ENCODE results near the gene TTYH3.

Gene TTYH3

DNA sequence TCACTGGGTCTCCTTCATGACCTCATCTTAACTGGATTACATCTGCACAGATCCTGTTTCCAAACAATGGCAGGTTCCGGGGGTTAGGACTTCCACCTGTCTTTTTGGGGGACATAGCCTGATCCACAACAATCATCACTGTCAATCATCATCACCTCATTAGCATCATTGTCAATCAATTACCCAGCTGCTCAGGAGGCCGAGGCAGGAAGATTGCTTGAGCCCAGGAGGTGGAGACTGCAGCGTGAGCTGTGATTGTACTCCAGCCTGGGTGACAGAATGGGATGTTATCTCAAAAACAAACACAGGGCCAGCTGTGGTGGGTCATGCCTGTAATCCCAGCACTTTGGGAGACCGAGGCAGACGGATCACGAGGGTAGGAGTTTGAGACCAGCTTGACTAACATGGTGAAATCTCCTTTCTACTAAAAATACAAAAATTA is 74.9 kb downstream of the TTYH3 start:
- Histone ChIP-seq H3K9me2 (replicated peaks; ENCODE audit: control insufficient read depth, low read length) (no peaks in the 10 kb centered on the region), H3K4me2 (ENCODE audit: low read length) (no peak overlapping the region)

DNA sequence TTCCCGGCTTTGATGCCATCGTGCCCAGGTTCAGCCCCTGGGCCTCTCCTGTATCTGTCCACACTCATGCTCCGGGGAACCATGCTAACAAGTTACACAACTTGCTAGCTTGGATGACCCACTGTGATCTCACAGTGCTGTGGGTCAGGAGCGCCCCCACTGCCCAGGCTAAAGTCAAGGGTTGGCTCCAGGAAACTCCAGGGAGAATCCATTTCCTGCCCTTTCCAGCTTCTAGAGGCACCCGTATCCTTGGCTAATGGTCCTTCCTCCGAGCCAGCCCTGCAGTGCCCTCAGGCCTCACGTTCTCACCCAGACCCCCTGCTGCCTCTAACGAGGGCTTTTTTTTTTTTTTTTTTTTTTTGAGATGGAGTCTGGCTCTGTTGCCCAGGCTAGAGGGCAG is 75.7 kb downstream of the TTYH3 start:
- TF ChIP-seq EZH2phosphoT487 (IDR thresholded peaks at IDR 0.05; ENCODE audit: borderline replicate concordance, low read length), result no peak
- TF ChIP-seq, protein P1, sequence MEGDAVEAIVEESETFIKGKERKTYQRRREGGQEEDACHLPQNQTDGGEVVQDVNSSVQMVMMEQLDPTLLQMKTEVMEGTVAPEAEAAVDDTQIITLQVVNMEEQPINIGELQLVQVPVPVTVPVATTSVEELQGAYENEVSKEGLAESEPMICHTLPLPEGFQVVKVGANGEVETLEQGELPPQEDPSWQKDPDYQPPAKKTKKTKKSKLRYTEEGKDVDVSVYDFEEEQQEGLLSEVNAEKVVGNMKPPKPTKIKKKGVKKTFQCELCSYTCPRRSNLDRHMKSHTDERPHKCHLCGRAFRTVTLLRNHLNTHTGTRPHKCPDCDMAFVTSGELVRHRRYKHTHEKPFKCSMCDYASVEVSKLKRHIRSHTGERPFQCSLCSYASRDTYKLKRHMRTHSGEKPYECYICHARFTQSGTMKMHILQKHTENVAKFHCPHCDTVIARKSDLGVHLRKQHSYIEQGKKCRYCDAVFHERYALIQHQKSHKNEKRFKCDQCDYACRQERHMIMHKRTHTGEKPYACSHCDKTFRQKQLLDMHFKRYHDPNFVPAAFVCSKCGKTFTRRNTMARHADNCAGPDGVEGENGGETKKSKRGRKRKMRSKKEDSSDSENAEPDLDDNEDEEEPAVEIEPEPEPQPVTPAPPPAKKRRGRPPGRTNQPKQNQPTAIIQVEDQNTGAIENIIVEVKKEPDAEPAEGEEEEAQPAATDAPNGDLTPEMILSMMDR (IDR thresholded peaks at IDR 0.05; ENCODE audit: low read depth, low read length, poor library complexity, severe bottlenecking), result no peak
- H3K9me2 ChIP-seq (replicated peaks; ENCODE audit: control insufficient read depth, low read length), result no peaks in the 10 kb centered on the region
- H3K79me2 ChIP-seq (ENCODE audit: control insufficient read depth, low read length), result no peaks in the 10 kb centered on the region
- H3K4me3 ChIP-seq (ENCODE audit: low read length), result no peak overlapping the region
- peaks cover 6% of the 10 kb centered on the region for H3F3A ChIP-seq (ENCODE audit: control insufficient read depth, insufficient read depth)
- no peaks in the 10 kb centered on the region for H3K36me3 ChIP-seq (ENCODE audit: control insufficient read depth, low read length)
- no peak overlapping the region for H3K27ac ChIP-seq (ENCODE audit: low read depth, low read length)
- peaks cover 34% of the 10 kb centered on the region for H3K4me1 ChIP-seq (ENCODE audit: control insufficient read depth, low read length)
- H3K9me3 ChIP-seq (ENCODE audit: control insufficient read depth, insufficient read depth, low read length), result no peaks in the 10 kb centered on the region
- no peaks in the 10 kb centered on the region for H3K27me3 ChIP-seq (ENCODE audit: control insufficient read depth, low read length)
- H3K4me2 ChIP-seq (ENCODE audit: low read length), result no peak overlapping the region
- no peaks in the 10 kb centered on the region for H4K20me1 ChIP-seq (ENCODE audit: control insufficient read depth, insufficient read depth, low read depth, low read length)

More for the DNA sequence above, 74.9 kb downstream of the TTYH3 start:
- H3K9me3 ChIP-seq (ENCODE audit: control insufficient read depth, insufficient read depth, low read length), result no peaks in the 10 kb centered on the region
- no peaks in the 10 kb centered on the region for H3K79me2 ChIP-seq (ENCODE audit: control insufficient read depth, low read length)
- no peaks in the 10 kb centered on the region for H3K36me3 ChIP-seq (ENCODE audit: control insufficient read depth, low read length)
- no peaks in the 10 kb centered on the region for H4K20me1 ChIP-seq (ENCODE audit: control insufficient read depth, insufficient read depth, low read depth, low read length)
- H3K4me3 ChIP-seq (ENCODE audit: low read length), result no peak overlapping the region
- H3F3A ChIP-seq (ENCODE audit: control insufficient read depth, insufficient read depth), result peaks cover 6% of the 10 kb centered on the region
- H3K27me3 ChIP-seq (ENCODE audit: control insufficient read depth, low read length), result no peaks in the 10 kb centered on the region
- H3K27ac ChIP-seq (ENCODE audit: low read depth, low read length), result no peak overlapping the region
- H3K4me1 ChIP-seq (ENCODE audit: control insufficient read depth, low read length), result peaks cover 30% of the 10 kb centered on the region
- TF ChIP-seq, protein P1 (IDR thresholded peaks at IDR 0.05; ENCODE audit: low read depth, low read length, poor library complexity, severe bottlenecking), result no peak
- TF ChIP-seq EZH2phosphoT487 (IDR thresholded peaks at IDR 0.05; ENCODE audit: borderline replicate concordance, low read length), result no peak

DNA sequence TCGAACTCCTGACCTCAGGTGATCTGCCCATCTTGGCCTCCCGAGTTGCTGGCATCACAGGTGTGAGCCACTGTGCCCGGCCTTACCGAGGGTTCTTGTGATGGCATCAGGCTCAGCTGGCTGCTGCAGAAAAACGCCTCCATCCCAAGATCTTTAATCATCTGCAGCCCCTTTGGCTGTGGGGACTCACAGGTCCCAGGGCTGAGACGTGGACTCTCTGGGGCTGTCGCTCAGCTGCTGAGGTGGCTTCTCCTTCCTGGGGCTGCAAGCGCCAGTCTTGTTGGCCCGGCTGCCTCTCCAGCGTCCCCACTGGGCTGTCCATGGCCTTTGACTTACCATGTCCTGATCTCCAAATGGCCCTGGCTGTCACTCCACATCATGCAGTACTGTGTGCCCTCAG is 76.3 kb downstream of the TTYH3 start:
- no peaks in the 10 kb centered on the region for H3K27me3 ChIP-seq (ENCODE audit: control insufficient read depth, low read length)
- no peak for TF ChIP-seq EZH2phosphoT487 (IDR thresholded peaks at IDR 0.05; ENCODE audit: borderline replicate concordance, low read length)
- TF ChIP-seq, protein P1 (IDR thresholded peaks at IDR 0.05; ENCODE audit: low read depth, low read length, poor library complexity, severe bottlenecking), result no peak
- no peak overlapping the region for H3K4me3 ChIP-seq (ENCODE audit: low read length)
- no peaks in the 10 kb centered on the region for H4K20me1 ChIP-seq (ENCODE audit: control insufficient read depth, insufficient read depth, low read depth, low read length)
- H3F3A ChIP-seq (ENCODE audit: control insufficient read depth, insufficient read depth), result peaks cover 6% of the 10 kb centered on the region
- no peaks in the 10 kb centered on the region for H3K9me3 ChIP-seq (ENCODE audit: control insufficient read depth, insufficient read depth, low read length)
- peaks cover 34% of the 10 kb centered on the region for H3K4me1 ChIP-seq (ENCODE audit: control insufficient read depth, low read length)
- no peak overlapping the region for H3K27ac ChIP-seq (ENCODE audit: low read depth, low read length)
- no peaks in the 10 kb centered on the region for H3K9me2 ChIP-seq (replicated peaks; ENCODE audit: control insufficient read depth, low read length)
- H3K36me3 ChIP-seq (ENCODE audit: control insufficient read depth, low read length), result no peaks in the 10 kb centered on the region
- no peak overlapping the region for H3K4me2 ChIP-seq (ENCODE audit: low read length)
- H3K79me2 ChIP-seq (ENCODE audit: control insufficient read depth, low read length), result no peaks in the 10 kb centered on the region

Measured in DOHH2 (cell line).